PC-3 (cell line): ENCODE data around the gene TAOK3.

ENCODE experiments used
- CTCF ChIP-seq: fragments of 300-600 bp; sonication (generic); conservative IDR thresholded peaks from 2 replicates; pipeline ENCODE4 v1.5.1; 2017; ENCODE audit warnings: antibody characterized with exemption, low read depth, mild to moderate bottlenecking, low read length
- EZH2 ChIP-seq: fragments of 300-600 bp; sonication (generic); IDR thresholded peaks from one replicate; pipeline ENCODE4 v1.6.1; 2017; ENCODE audit warnings: antibody characterized with exemption, mild to moderate bottlenecking, low read length; ENCODE audit not compliant: unreplicated experiment

GRCh38 chr12:118160536-118160935, 212.2 kb downstream of the TAOK3 start:
- no peak for TF ChIP-seq CTCF
- TF ChIP-seq EZH2 = no peak
